Stimulated activated CD8-positive, alpha-beta memory T cell treated with anti-CD3 and anti-CD28 coated beads, Interleukin-7, amount 100 ng/mL, for 24 hours (primary cell): ENCODE results near the gene DDX4.

ENCODE experiments used
- DNase-seq: peaks from one replicate; pipeline ENCODE4 v3.0.0-alpha.2; 2020; ENCODE audit warnings: low read depth

The DDX4 gene

GRCh38 chr5:55821731-55822512 lies 84.1 kb downstream of the DDX4 start:
- DNase-seq, result no peak

- DNase-seq, result no peak
Observed at GRCh38 chr5:55823151-55823796, 85.4 kb downstream of the DDX4 start.

- no peak for DNase-seq
Observed at GRCh38 chr5:55829956-55830355, 92.1 kb downstream of the DDX4 start.

DNA sequence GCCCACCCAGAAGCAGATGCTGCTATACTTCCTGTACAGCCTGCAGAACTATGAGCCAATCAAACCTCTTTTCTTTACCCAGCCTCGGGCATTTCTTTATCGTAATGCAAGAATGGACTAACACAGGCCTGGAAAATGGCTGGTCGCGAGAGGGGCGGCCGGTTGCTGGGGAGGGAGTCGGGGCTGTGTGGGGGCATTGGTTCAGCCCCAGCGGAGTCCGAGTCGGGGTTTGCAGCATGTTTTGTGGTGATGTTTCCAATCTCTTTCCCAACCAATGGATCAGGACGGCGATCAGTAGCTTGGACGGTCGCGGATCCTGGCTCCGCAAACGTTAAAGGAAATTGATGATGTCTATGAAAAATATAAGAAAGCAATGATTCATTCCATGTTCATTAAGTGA lies 94.6 kb downstream of the DDX4 start:
- DNase-seq, result no peak

DNA sequence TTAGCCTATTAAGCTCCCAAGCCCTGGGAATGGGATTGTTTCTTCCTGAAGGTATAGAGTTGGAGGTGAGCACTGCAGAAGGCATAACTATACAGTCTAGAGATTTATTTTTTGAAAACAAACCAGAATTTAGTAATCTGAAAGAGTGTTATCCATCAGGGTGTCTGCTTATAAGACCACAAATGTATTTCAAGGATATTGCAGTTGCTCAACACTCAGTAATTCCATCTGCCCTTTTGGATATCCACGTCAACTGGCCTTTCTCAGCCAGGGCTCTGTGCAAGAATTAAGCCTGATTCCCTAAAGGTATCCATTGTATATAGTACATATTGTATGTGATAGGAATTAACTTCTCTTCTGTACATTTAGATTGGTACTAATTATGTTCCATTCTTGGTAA lies 98.3 kb downstream of the DDX4 start:
- DNase-seq, result no peak

DNA sequence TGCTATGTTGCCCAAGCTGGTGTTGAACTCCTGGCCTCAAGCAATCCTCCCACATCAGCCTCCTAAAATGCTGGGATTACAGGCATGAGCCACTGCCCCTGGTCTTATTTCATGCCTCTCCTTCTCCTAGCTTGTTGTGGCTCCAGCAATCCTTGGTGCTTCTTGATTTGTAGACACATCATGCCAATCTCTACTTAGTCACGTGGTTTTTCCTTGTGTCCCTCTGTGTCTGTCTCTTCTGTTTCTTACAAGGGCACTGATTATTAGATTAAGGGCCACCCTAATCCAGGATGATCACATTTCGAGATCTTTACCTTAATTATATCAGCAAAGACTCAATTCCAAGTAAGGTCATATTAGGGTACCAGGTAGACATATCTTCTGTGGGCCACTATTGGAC lies 104.1 kb downstream of the DDX4 start:
- no peak for DNase-seq

DNA sequence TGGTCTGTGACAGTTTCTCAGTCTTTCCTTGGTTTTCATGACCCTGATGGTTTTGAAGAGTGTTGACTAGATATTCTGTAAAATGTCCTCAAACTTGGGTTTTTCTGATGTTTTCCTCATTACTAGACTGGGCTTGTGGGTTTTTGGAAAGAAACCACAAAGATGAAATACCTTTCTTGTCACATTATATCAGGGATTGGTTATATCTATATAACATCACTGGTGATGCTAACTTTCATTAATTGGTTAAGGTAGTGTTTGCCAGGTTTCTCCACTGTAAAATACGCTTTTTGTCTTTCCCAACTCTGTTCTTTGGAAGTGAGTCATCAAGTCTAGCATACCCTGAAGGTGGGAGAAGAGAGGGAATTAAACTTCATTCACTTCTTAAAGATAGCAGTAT lies 110.0 kb downstream of the DDX4 start:
- no peak for DNase-seq

DNA sequence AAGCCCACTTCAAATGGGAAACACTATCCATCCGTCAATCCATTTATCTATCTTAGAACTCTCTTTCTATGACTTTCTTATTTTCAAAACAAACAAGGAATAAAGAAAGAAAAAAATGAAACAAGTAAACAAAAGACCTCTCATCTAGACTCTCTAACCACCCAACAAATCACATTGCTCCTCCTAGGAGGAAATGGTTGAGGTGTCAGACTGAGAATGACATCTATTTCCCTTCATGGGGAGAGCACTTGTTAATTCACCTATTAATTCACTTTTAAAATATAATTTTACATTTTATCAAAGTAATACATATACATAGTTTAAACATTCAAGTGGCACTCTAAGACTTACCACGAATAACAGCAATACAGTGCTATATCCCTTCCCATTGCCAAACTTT lies 110.9 kb downstream of the DDX4 start:
- no peak for DNase-seq

DNA sequence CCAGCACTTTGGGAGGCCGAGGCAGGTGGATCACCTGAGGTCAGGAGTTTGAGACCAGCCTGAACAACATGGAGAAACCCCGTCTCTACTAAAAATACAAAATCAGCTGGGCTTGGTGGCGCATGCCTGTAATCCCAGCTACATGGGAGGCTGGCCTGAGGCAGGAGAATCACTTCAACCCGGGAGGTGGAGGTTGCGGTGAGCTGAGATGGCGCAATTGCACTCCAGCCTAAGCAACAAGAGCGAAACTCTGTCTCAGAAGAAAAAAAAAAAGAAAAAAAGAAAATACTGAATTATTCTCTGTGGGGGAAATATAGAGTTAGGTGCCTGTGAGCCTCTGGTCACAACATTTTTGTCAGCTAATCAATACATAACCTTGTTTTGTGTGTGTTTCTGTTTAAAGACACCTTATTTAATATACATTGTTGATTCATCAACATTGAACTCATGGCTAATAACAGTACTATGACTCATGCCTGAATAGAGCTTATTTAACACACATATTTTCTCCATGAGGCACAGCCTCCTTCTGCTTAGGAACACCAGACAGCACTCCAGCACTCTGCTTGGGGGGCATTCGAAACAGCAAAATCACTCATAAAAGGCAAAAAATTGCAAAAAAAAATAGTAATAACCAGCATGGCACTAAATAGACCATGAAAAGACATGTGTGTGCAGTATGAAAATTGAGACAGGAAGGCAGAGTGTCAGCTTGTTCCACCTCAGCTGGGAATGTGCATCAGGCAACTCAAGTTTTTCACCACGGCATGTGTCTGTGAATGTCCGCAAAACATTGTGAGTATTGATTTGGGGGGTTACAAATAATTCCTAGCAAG lies 113.2 kb downstream of the DDX4 start, which contains the start of gene IL31RA:
Gene IL31RA, plus strand, starts transcription at position 519 of the 836 bp plus-strand sequence. Its CDS starts 214 bp downstream, at position 733.
- no peak for DNase-seq

DNA sequence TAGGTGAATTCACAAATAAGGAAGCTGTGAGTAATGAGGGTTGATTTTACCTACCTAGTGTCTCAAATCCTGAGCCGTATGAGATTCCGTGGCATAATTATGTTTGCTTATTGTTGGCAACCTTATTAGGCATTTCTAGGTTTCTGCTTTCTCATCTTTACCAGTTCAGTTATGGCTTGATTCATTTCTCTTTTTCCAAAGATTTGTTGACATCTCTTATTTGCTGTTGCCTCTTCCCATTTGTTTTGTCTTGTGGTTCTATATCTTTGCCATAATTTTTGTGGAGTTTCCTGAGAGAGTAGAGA lies 113.8 kb downstream of the DDX4 start:
- no peak for DNase-seq

- no peak for DNase-seq
Observed at GRCh38 chr5:55852503-55852902, 114.6 kb downstream of the DDX4 start.

DNA sequence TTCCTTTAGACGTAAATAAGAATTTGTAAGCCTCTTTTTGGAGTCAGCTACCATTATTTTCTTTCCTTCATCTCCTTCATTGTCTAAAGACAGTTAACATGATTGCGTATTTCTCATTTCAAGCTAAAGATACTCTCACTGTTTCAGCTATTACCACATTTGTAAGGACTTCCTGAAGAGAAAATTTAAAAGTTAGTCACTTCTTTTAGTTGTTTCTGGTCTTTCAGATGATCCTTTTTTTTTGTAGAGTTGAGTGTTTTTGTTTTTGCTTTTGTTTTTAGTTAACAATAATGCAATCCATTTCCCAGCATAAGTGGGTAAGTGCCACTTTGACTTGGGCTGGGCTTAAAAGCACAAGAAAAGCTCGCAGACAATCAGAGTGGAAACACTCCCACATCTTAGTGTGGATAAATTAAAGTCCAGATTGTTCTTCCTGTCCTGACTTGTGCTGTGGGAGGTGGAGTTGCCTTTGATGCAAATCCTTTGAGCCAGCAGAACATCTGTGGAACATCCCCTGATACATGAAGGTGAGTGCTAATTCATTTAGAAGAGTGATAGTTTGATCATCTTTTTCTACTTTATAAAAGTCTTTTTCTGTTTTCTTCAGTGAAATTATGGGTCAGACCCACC lies 115.3 kb downstream of the DDX4 start:
- no peak for DNase-seq

GRCh38 chr5:55853818-55854217 lies 116.0 kb downstream of the DDX4 start:
- DNase-seq, result no peak

DNA sequence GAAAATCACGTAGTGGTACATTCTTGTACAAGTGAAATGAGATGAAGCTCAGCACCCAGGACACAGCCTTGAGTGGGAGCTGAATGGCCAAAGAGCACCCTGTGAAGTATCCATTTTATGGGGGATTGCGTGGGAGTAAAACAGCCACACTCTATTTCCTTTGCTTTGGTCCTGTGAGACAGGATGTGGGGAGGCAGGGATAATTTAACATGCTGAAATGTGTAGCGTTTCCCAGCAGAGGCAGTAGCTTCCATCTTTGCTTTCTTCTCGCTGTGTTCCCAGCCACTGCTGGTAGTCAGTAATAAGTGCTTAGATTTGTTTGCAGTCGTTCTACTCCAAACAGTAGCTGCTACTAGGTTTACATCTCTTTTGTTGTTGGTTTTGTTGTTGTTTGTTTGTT lies 117.6 kb downstream of the DDX4 start:
- DNase-seq, result no peak

DNA sequence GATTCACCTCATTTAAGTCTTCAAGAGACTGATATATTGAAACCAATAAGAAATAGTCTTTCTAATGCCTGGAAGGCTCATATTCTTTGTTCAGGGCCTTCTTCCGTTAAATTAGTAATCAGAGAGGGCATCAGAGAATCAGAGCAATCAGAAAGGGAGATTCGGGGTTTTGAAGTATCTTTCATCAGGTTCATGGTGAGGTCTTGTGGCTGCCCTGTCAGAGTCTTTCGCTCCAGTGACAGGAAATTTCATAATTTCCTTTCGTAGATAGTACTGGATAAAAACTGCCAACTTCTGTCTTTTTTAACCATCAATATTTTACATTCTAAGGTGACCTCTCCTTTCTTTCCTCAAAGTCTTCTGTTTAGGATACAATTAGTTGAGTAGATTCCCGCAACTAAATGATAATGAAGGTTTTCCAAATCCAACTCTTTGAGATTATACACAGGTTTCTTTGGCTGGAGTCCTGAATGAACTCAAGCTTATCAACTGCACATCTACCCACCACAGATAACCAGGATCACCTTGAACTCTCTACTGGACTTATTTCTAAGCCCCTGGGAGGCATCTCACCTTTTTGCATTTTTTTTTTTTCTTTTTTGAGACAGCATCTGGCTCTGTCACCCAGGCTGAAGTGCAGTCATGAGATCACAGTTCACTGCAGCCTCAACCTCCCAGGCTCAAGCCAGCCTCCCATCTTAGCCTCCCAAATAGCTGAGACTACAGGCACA lies 118.8 kb downstream of the DDX4 start:
- no peak for DNase-seq

GRCh38 chr5:55857247-55857640 lies 119.4 kb downstream of the DDX4 start:
- no peak for DNase-seq

GRCh38 chr5:55858104-55858503 lies 120.2 kb downstream of the DDX4 start:
- DNase-seq, result no peak

- no peak for DNase-seq
Observed at GRCh38 chr5:55860288-55860687, 122.4 kb downstream of the DDX4 start.

- no peak for DNase-seq
Observed at GRCh38 chr5:55860709-55861108, 122.8 kb downstream of the DDX4 start.

GRCh38 chr5:55864606-55865541 lies 127.0 kb downstream of the DDX4 start:
- DNase-seq, result no peak

GRCh38 chr5:55865831-55866230 lies 128.0 kb downstream of the DDX4 start:
- DNase-seq, result no peak
